Mesenchymal stem cell (in vitro differentiated cells and primary cell): ENCODE data around the gene SPINK4.

ENCODE experiments used
- DNase-seq: peaks from one replicate; pipeline ENCODE4 v3.0.0-alpha.2; 2013
- H2AFZ ChIP-seq: one replicate; pipeline ENCODE4 v1.6.1; 2013; ENCODE audit warnings: low read depth, mild to moderate bottlenecking, control low read depth, inconsistent platforms, low read length, moderate library complexity
- H2AK5ac ChIP-seq: 2 replicates; pipeline ENCODE4 v1.6.1; 2013; ENCODE audit warnings: low read length, moderate library complexity, mild to moderate bottlenecking, inconsistent platforms; ENCODE audit not compliant: severe bottlenecking
- H2BK120ac ChIP-seq: one replicate; pipeline ENCODE4 v1.6.1; 2013; ENCODE audit warnings: low read depth, mild to moderate bottlenecking, inconsistent platforms, low read length, moderate library complexity
- H2BK12ac ChIP-seq, 2 experiments: one replicate each; pipeline ENCODE4 v1.6.1; 2013; ENCODE audit warnings: inconsistent platforms in 2 of 2, low read length in 2 of 2, mild to moderate bottlenecking in 2 of 2, moderate library complexity in 2 of 2, control low read depth in 1 of 2
- H2BK15ac ChIP-seq: one replicate; pipeline ENCODE4 v1.6.1; 2013; ENCODE audit warnings: mild to moderate bottlenecking, low read depth, inconsistent platforms; ENCODE audit not compliant: poor library complexity, severe bottlenecking
- H2BK5ac ChIP-seq: 2 replicates; pipeline ENCODE4 v1.6.1; 2013; ENCODE audit warnings: low read depth, mild to moderate bottlenecking, low read length, control low read depth, inconsistent platforms; ENCODE audit not compliant: poor library complexity, severe bottlenecking
- H3K14ac ChIP-seq, 2 experiments: one replicate each; pipeline ENCODE4 v1.6.1; 2013; ENCODE audit warnings: inconsistent platforms in 2 of 2, low read length in 2 of 2, control low read depth in 1 of 2, mild to moderate bottlenecking in 1 of 2, moderate library complexity in 1 of 2
- H3K18ac ChIP-seq, 2 experiments: one replicate each; pipeline ENCODE4 v1.6.1; 2013; ENCODE audit warnings: inconsistent platforms in 2 of 2, low read length in 2 of 2, control low read depth in 1 of 2, low read depth in 1 of 2, mild to moderate bottlenecking in 1 of 2
- H3K23ac ChIP-seq, 2 experiments: one replicate each; pipeline ENCODE4 v1.6.1; 2013; ENCODE audit warnings: inconsistent platforms in 2 of 2, low read length in 2 of 2, mild to moderate bottlenecking in 2 of 2, moderate library complexity in 2 of 2, control low read depth in 1 of 2
- H3K27ac ChIP-seq: 2 replicates; pipeline ENCODE4 v1.5.1; 2013; ENCODE audit warnings: mild to moderate bottlenecking, moderate library complexity, low read length, control low read depth, inconsistent platforms; ENCODE audit not compliant: poor library complexity, severe bottlenecking
- H3K27me3 ChIP-seq, 2 experiments: 2 replicates each; pipeline versions ENCODE4 v1.6.1 to v1.7.0; 2013; ENCODE audit warnings: low read length in 2 of 2, mild to moderate bottlenecking in 2 of 2, moderate library complexity in 2 of 2, control low read depth in 1 of 2, inconsistent platforms in 1 of 2; ENCODE audit not compliant: control insufficient read depth in 1 of 2, insufficient read depth in 1 of 2
- H3K36me3 ChIP-seq, 2 experiments: 2 replicates each; pipeline versions ENCODE4 v1.6.1 to v1.7.0; 2013; ENCODE audit warnings: low read length in 2 of 2, control low read depth in 1 of 2, inconsistent platforms in 1 of 2, low read depth in 1 of 2, mild to moderate bottlenecking in 1 of 2; ENCODE audit not compliant: insufficient read depth in 2 of 2, control insufficient read depth in 1 of 2
- H3K4ac ChIP-seq, 2 experiments: one replicate each; pipeline ENCODE4 v1.6.1; 2013; ENCODE audit warnings: inconsistent platforms in 2 of 2, low read length in 2 of 2, mild to moderate bottlenecking in 2 of 2, moderate library complexity in 2 of 2, control low read depth in 1 of 2, low read depth in 1 of 2
- H3K4me1 ChIP-seq: 2 replicates; pipeline ENCODE4 v1.6.1; 2013; ENCODE audit warnings: low read depth, low read length, control low read depth; ENCODE audit not compliant: control insufficient read depth, insufficient read depth
- H3K4me2 ChIP-seq: 2 replicates; pipeline ENCODE4 v1.6.1; 2013; ENCODE audit warnings: low read length, mild to moderate bottlenecking, inconsistent platforms; ENCODE audit not compliant: poor library complexity, severe bottlenecking
- H3K4me3 ChIP-seq, 2 experiments: 2 replicates each; pipeline versions ENCODE4 v1.5.1 to v1.7.0; 2013; ENCODE audit warnings: low read length in 2 of 2, mild to moderate bottlenecking in 2 of 2, control low read depth in 1 of 2, low read depth in 1 of 2; ENCODE audit not compliant: insufficient read depth in 1 of 2
- H3K79me1 ChIP-seq: replicated peaks from 2 replicates; pipeline ENCODE4 v1.6.1; 2013; ENCODE audit warnings: mild to moderate bottlenecking, control low read depth, low read length, inconsistent platforms; ENCODE audit not compliant: poor library complexity, severe bottlenecking
- H3K9ac ChIP-seq: 2 replicates; pipeline ENCODE4 v1.7.0; 2013; ENCODE audit warnings: mild to moderate bottlenecking, low read length, moderate library complexity
- H3K9me3 ChIP-seq: 2 replicates; pipeline ENCODE4 v1.7.0; 2013; ENCODE audit warnings: mild to moderate bottlenecking, low read length; ENCODE audit not compliant: control insufficient read depth
- H4K8ac ChIP-seq: one replicate; pipeline ENCODE4 v1.6.1; 2013; ENCODE audit warnings: inconsistent platforms, mild to moderate bottlenecking, low read length, moderate library complexity
- H4K91ac ChIP-seq: one replicate; pipeline ENCODE4 v1.6.1; 2013; ENCODE audit warnings: mild to moderate bottlenecking, low read length, inconsistent platforms
- WGBS: methylation state at CpG from one replicate; pipeline ENCODE4 v1.1.7; 2013; ENCODE audit warnings: mixed read lengths; 5-methylcytosine and 5-hydroxymethylcytosine counted together

Gene SPINK4

GRCh38 chr9:33230756-33231622 lies 9.0 kb upstream of the SPINK4 start:
- peak; percentile 25 for DNase-seq
- 88% methylated on average over 11 of the region's 13 CpGs for WGBS
- H4K91ac ChIP-seq = no peak overlapping the region

GRCh38 chr9:33231623-33231942 lies 8.4 kb upstream of the SPINK4 start:
- H3K23ac ChIP-seq = no peak overlapping the region
- H3K36me3 ChIP-seq = no peaks in the 10 kb centered on the region
- no peak overlapping the region for H3K4me2 ChIP-seq
- no peak overlapping the region for H2AFZ ChIP-seq
- H3K18ac ChIP-seq = no peak overlapping the region
- H2BK120ac ChIP-seq = no peak overlapping the region
- no peak overlapping the region for H3K27ac ChIP-seq
- H3K4me3 ChIP-seq = no peak overlapping the region
- no peak overlapping the region for H2BK15ac ChIP-seq
- H2BK5ac ChIP-seq = no peak overlapping the region
- H3K79me1 ChIP-seq = no peaks in the 10 kb centered on the region
- no peak overlapping the region for H4K8ac ChIP-seq
- H3K4ac ChIP-seq = no peak overlapping the region
- H3K9ac ChIP-seq = no peak overlapping the region
- no peak for DNase-seq
- H3K4me1 ChIP-seq = peaks cover 26% of the 10 kb centered on the region
- peaks cover 6 to 32% of the 10 kb centered on the region in 2 experiments for H3K27me3 ChIP-seq
- H2BK12ac ChIP-seq = no peak overlapping the region
- no peak overlapping the region for H2AK5ac ChIP-seq
- no peaks in the 10 kb centered on the region for H3K9me3 ChIP-seq
- WGBS = 85% methylated on average over 2 of the region's 2 CpGs
- no peak overlapping the region for H3K14ac ChIP-seq
- no peak overlapping the region for H4K91ac ChIP-seq

More at GRCh38 chr9:33230756-33231622, 9.0 kb upstream of the SPINK4 start:
- no peak overlapping the region for H2BK15ac ChIP-seq
- H3K4me2 ChIP-seq = no peak overlapping the region
- no peak overlapping the region for H3K23ac ChIP-seq
- no peak overlapping the region for H4K8ac ChIP-seq
- H3K18ac ChIP-seq = no peak overlapping the region
- H3K4me3 ChIP-seq = no peak overlapping the region
- H2BK5ac ChIP-seq = no peak overlapping the region
- no peak overlapping the region for H3K14ac ChIP-seq
- no peaks in the 10 kb centered on the region for H3K36me3 ChIP-seq
- H3K9me3 ChIP-seq = no peaks in the 10 kb centered on the region
- no peak overlapping the region for H2BK120ac ChIP-seq
- no peak overlapping the region for H2AFZ ChIP-seq
- no peak overlapping the region for H2BK12ac ChIP-seq
- peaks cover 24% of the 10 kb centered on the region for H3K4me1 ChIP-seq
- peak overlapping the region; percentile 2 for H3K27ac ChIP-seq
- no peak overlapping the region for H2AK5ac ChIP-seq
- no peak overlapping the region for H3K9ac ChIP-seq
- no peaks in the 10 kb centered on the region for H3K79me1 ChIP-seq
- no peak overlapping the region for H3K4ac ChIP-seq
- peaks cover 6 to 32% of the 10 kb centered on the region in 2 experiments for H3K27me3 ChIP-seq

GRCh38 chr9:33232815-33233214 lies 7.2 kb upstream of the SPINK4 start:
- H3K4ac ChIP-seq = no peak overlapping the region
- H3K14ac ChIP-seq = no peak overlapping the region
- no peak overlapping the region for H2AK5ac ChIP-seq
- H3K9me3 ChIP-seq = no peaks in the 10 kb centered on the region
- H2BK5ac ChIP-seq = no peak overlapping the region
- no peak for DNase-seq
- no peak overlapping the region for H3K9ac ChIP-seq
- H2BK12ac ChIP-seq = no peak overlapping the region
- H2AFZ ChIP-seq = no peak overlapping the region
- WGBS = 90% methylated on average over 6 of the region's 6 CpGs
- no peak overlapping the region for H3K23ac ChIP-seq
- H3K4me3 ChIP-seq = no peak overlapping the region
- no peak overlapping the region for H2BK15ac ChIP-seq
- no peak overlapping the region for H4K8ac ChIP-seq
- H3K4me2 ChIP-seq = no peak overlapping the region
- H3K27me3 ChIP-seq = peaks cover 6 to 31% of the 10 kb centered on the region in 2 experiments
- H3K27ac ChIP-seq = no peak overlapping the region
- no peak overlapping the region for H2BK120ac ChIP-seq
- peaks cover 26% of the 10 kb centered on the region for H3K4me1 ChIP-seq
- H3K79me1 ChIP-seq = no peaks in the 10 kb centered on the region
- H3K18ac ChIP-seq = no peak overlapping the region
- no peaks in the 10 kb centered on the region for H3K36me3 ChIP-seq
- H4K91ac ChIP-seq = no peak overlapping the region

GRCh38 chr9:33233626-33234342 lies 6.2 kb upstream of the SPINK4 start:
- H3K18ac ChIP-seq = no peak overlapping the region
- H3K4me2 ChIP-seq = no peak overlapping the region
- H3K14ac ChIP-seq = peak overlapping the region in 1 of 2 experiments; percentile 26
- peak overlapping the region; percentile 1 for H2AK5ac ChIP-seq
- peak; percentile 82 for DNase-seq
- H2BK5ac ChIP-seq = no peak overlapping the region
- no peak overlapping the region for H2BK120ac ChIP-seq
- no peaks in the 10 kb centered on the region for H3K79me1 ChIP-seq
- H4K8ac ChIP-seq = no peak overlapping the region
- H3K9ac ChIP-seq = no peak overlapping the region
- H3K4me3 ChIP-seq = no peak overlapping the region
- peak overlapping the region; percentile 8 for H4K91ac ChIP-seq
- H2AFZ ChIP-seq = no peak overlapping the region
- peaks cover 24% of the 10 kb centered on the region for H3K4me1 ChIP-seq
- no peaks in the 10 kb centered on the region for H3K9me3 ChIP-seq
- no peak overlapping the region for H3K27ac ChIP-seq
- H3K23ac ChIP-seq = no peak overlapping the region
- H2BK15ac ChIP-seq = no peak overlapping the region
- H3K4ac ChIP-seq = no peak overlapping the region
- no peak overlapping the region for H2BK12ac ChIP-seq
- H3K27me3 ChIP-seq = peaks cover 4 to 21% of the 10 kb centered on the region in 2 experiments
- no peaks in the 10 kb centered on the region for H3K36me3 ChIP-seq
- WGBS = 7% methylated on average over 1 of the region's 1 CpG
